Measurements from ENCODE around the gene RBMS3.
A peak's percentile ranks its signal among the peaks of the same experiment; 100 is the strongest.

The RBMS3 gene

GRCh38 chr3:29896856-29897255 lies 616.0 kb downstream of the RBMS3 start:
- no peak for FAIRE-seq

GRCh38 chr3:29898171-29898965 lies 617.5 kb downstream of the RBMS3 start:
- no peak for TF ChIP-seq CTCF (IDR thresholded peaks at IDR 0.05; ENCODE audit: insufficient read depth, missing control alignments)
- DNase-seq (ENCODE audit: insufficient read length, low spot score): no peak
- no peak for FAIRE-seq

More at GRCh38 chr3:29896856-29897255, 616.0 kb downstream of the RBMS3 start:
- no peak for DNase-seq (ENCODE audit: insufficient read length, low spot score)
- no peak for TF ChIP-seq CTCF (IDR thresholded peaks at IDR 0.05; ENCODE audit: insufficient read depth, missing control alignments)

- FAIRE-seq (no peak), DNase-seq (ENCODE audit: insufficient read length, low spot score) (no peak)
- no peak for TF ChIP-seq CTCF (IDR thresholded peaks at IDR 0.05; ENCODE audit: insufficient read depth, missing control alignments)
These were observed 618.1 kb downstream of the RBMS3 start for GRCh38 chr3:29899021-29899420.

GRCh38 chr3:29901097-29901496 lies 620.2 kb downstream of the RBMS3 start:
- DNase-seq (ENCODE audit: insufficient read length, low spot score): no peak
- no peak for TF ChIP-seq CTCF (IDR thresholded peaks at IDR 0.05; ENCODE audit: insufficient read depth, missing control alignments)
- no peak for FAIRE-seq

GRCh38 chr3:29903600-29903999 lies 622.7 kb downstream of the RBMS3 start:
- FAIRE-seq (peak; percentile 29), DNase-seq (ENCODE audit: insufficient read length, low spot score) (no peak)
- TF ChIP-seq CTCF (IDR thresholded peaks at IDR 0.05; ENCODE audit: insufficient read depth, missing control alignments): no peak

GRCh38 chr3:29906906-29907305 lies 626.0 kb downstream of the RBMS3 start:
- DNase-seq (ENCODE audit: insufficient read length, low spot score): no peak
- no peak for TF ChIP-seq CTCF (IDR thresholded peaks at IDR 0.05; ENCODE audit: insufficient read depth, missing control alignments)
- no peak for FAIRE-seq

GRCh38 chr3:29912600-29913288 lies 631.9 kb downstream of the RBMS3 start:
- TF ChIP-seq CTCF (IDR thresholded peaks at IDR 0.05; ENCODE audit: insufficient read depth, missing control alignments): no peak
- DNase-seq (ENCODE audit: insufficient read length, low spot score): no peak
- FAIRE-seq: no peak
